GM18508 (cell line): ENCODE results near the gene PKNOX2.

Experiments used
- ATAC-seq: cut with Tn5 transposase; IDR thresholded peaks from one replicate; pipeline ENCODE4 v1.9.1; 2021; ENCODE audit warnings: moderate number of reproducible peaks; ENCODE audit not compliant: insufficient read depth, unreplicated experiment

PKNOX2 gene, protein sequence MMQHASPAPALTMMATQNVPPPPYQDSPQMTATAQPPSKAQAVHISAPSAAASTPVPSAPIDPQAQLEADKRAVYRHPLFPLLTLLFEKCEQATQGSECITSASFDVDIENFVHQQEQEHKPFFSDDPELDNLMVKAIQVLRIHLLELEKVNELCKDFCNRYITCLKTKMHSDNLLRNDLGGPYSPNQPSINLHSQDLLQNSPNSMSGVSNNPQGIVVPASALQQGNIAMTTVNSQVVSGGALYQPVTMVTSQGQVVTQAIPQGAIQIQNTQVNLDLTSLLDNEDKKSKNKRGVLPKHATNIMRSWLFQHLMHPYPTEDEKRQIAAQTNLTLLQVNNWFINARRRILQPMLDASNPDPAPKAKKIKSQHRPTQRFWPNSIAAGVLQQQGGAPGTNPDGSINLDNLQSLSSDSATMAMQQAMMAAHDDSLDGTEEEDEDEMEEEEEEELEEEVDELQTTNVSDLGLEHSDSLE

GRCh38 chr11:125164422-125165110 lies at the start of gene PKNOX2:
Gene PKNOX2 (plus strand): TSS chr11:125164751. CDS start chr11:125351306, 186,555 bp downstream.
- no peak for ATAC-seq

DNA sequence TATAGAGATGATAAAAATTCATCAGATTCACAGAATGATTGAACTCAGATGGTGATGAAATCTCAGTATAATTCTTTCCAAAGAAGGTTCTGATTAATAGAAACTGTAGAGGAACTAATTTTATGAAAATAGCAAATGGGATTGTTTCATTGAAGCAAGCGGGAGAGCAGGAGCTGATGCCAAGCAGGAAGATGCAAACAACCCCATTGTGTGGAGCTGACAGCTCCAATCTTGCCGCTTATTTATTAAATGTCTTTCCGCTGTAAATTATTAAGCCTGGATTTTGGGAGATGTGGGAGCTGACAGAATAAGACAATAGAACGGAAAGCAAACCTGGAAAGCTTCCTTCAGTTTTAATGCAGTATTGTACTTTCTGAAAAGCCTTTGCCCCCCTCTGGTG lies 47.1 kb upstream of the PKNOX2 start:
- no peak for ATAC-seq

DNA sequence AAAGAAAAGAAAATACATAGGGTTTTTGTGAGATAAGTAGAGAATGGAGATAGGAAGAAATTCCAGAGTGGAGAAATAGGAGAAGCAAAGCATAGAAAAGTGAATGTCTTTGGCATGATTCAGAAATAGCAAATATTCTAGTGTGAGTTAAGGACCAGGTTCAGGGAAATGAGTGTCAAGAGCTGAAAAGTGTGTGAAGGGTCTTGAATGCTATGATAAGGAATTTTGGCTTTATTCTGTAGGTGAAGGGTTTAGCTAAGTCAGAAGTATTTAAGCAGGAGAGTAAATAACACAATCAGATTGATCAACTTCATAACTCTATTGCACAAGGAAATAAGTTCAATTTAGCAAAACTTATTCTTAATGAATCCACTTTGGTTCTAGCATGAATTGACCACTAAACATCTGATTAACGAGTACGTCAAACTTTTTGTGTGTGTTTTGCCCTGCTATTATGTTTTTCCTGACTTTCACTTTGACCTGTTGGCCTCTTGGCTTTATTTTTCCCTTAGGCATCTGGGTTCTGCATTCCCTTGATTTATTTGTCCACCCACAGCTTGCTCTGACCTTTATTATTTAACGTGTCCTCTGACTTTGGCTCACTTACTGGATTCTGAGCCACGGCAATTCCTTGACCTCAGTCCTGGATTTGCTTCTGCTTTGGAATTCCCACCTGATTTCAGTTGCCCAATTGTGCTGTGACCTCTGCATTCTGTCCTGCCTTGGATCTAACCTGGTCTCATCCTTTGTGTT lies 41.2 kb upstream of the PKNOX2 start:
- no peak for ATAC-seq

DNA sequence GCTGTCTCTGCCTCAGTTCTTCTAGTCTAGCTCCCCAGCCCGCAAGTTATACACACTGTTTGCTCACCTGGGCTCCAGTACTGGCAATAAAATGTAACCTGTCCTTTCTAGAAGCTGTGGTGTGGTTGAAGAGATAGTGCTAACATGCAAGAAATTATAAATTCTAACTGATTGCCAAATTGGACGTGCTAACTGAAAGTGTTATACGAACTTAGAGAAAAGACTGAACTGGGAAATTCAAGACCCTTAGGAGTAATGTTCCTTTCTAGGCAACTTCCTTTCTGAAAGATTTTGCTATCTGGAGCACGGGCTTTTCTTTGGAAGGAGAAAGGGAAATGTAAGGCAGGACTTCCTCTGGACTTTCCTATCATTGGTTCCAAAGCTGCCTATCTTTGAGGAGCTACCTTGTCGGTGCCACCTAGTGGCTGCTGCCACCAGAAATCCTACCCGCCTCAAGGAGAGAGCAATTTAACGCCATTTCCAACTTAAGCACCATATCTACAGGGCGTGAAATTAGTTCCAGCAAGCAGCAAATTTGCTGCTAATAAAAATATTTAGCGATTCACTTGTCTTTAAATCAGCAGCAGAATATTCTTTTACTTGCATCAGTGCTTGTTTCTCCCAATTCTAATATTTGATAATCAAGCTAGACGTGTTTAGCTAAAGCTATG lies 40.5 kb upstream of the PKNOX2 start:
- ATAC-seq = no peak

GRCh38 chr11:125124618-125124992 lies 39.9 kb upstream of the PKNOX2 start:
- no peak for ATAC-seq

GRCh38 chr11:125128450-125128849 lies 36.1 kb upstream of the PKNOX2 start:
- no peak for ATAC-seq

DNA sequence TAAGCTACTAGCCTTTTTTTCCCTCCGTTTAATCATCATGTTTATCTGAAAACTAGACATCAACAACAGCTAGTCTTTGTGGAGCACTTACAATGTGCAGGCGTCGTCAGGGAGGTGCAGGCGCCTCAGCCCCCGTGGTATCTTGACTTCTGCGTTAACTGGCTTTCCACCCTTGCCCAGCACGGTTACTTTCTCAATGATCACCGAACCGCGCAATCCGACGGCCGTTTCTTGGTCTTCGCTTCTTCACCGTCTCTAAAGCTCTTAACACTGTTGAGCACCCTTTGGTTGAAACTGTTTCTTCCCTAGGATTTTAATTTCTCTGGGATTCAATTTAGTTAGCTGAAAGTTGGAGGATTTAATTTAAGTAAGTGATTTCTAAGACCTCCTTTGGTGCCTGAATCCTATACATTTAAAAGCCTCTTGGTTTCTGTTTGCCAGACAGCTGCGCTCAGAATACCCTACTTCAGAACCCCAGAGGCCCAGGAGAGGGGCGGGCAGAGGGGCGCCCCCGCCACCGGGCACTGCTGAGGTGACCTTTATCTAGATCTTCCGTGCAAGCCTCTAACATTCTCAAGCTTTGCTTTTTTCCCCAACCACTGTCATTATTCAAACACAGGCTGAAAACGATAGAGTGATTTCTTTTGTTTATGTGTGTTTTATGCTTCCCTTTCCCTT lies 35.1 kb upstream of the PKNOX2 start:
- ATAC-seq = no peak

- ATAC-seq = no peak
Observed at GRCh38 chr11:125132071-125132470, 32.5 kb upstream of the PKNOX2 start.

DNA sequence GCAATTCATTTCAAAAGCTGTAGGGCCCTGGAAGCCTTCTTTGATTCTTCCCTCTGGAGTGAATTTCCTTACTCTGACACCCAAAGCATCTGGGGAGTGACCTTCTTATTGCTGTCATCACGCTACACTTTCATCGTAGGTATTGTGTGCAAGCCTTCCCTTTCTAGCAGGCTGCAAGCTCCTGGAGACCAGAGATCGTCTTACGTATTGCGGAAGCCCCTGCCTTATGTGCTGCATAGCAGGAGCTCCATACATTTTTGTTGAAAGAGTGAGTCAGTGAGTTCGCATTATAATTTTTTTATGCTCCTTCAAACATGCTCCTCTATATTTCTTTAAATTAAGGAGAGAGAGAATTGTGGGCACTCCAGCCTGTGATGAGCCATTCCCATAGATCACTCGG lies 32.0 kb upstream of the PKNOX2 start:
- no peak for ATAC-seq

- no peak for ATAC-seq
Observed at GRCh38 chr11:125136001-125136400, 28.6 kb upstream of the PKNOX2 start.

- no peak for ATAC-seq
Observed at GRCh38 chr11:125138966-125139365, 25.6 kb upstream of the PKNOX2 start.

DNA sequence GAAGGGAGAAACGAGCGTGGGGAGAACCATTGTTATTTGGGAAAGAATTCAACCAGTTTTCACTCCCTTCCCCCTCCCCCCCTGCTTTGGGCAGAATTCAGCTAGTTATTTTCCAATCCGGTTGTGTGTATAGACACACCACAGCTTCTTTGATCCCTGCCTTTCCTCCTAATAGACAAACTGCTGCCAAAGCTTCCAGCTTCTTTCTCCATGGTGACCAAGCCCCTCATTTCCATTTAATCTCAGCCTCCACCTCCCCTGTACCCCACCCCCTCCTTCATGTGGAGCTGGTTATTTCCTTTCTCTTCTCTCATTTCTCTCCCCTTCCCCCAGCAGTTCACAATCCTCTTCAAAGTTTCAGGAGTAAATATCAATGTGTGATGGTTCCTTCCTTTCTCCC lies 24.8 kb upstream of the PKNOX2 start:
- ATAC-seq = no peak

DNA sequence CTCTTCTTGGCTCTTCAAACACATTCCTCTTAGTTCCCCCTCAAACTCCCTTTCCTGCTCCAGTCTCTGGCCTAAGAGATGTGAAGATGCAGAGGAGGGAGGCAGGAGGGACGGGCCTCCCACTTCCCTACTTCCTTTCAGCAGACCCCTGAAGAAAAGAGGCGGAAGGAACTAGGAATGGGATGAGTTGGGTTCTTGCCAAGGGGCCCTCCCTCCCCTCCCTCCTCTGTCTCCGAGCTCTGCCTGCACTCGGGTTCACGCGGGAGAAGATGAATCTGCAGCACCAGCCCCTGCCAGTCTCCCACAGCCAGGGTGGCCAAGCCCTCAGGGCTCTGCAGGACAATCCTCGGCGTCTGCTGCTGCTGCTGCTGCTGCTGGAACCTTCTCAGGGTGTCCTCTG lies 24.3 kb upstream of the PKNOX2 start:
- ATAC-seq = no peak

GRCh38 chr11:125141178-125141577 lies 23.4 kb upstream of the PKNOX2 start:
- no peak for ATAC-seq

- ATAC-seq = no peak
Observed at GRCh38 chr11:125141686-125142535, 22.6 kb upstream of the PKNOX2 start.

GRCh38 chr11:125146232-125146631 lies 18.3 kb upstream of the PKNOX2 start:
- ATAC-seq = no peak

- ATAC-seq = no peak
Observed at GRCh38 chr11:125147280-125147679, 17.3 kb upstream of the PKNOX2 start.

GRCh38 chr11:125148011-125148410 lies 16.5 kb upstream of the PKNOX2 start:
- no peak for ATAC-seq

- no peak for ATAC-seq
Observed at GRCh38 chr11:125148743-125149142, 15.8 kb upstream of the PKNOX2 start.
